HCT116 (cell line): ENCODE data around the gene CAVIN1. TPM values are rescaled to one million over a fixed set of nuclear protein-coding genes. Genes with fewer than 3 reads are reported as not detected.

Experiments
- ATAC-seq: fragments of 200-7000 bp; cut with Tn5 transposase; 2 replicates; pipeline ENCODE4 v1.9.1; 2020; ENCODE audit warnings: mild to moderate bottlenecking, moderate library complexity
- BruUV-seq: library from RNA; stranded (reverse); fragments of 400-500 nt; replicated peaks from 2 replicates; lab custom pipeline; 2021; lab: Mats Ljungman, UMichigan
- CTCF ChIA-PET: fragments of 300-600 bp; sonication (Branson Sonifier 250); formaldehyde crosslinking; loops from one replicate; lab custom pipeline; 2021; ENCODE audit warnings: antibody characterized with exemption; lab: Charles Lee
- POLR2A ChIA-PET: fragments of 300-600, 350-600 bp; sonication (Branson Sonifier 250); formaldehyde crosslinking; loops from one replicate; lab custom pipeline; 2021; ENCODE audit warnings: antibody characterized with exemption; lab: Charles Lee
- RAD21 ChIA-PET, 2 experiments: fragments of 300-600 bp; sonication (Branson Sonifier 250); formaldehyde crosslinking; loops; one replicate each; lab custom pipeline; 2023; ENCODE audit warnings: low total read pairs in 2 of 2; ENCODE audit not compliant: uncharacterized antibody in 2 of 2, unreplicated experiment in 2 of 2, low non-redundant PET in 1 of 2; lab: Charles Lee
- DNase-seq: peaks from one replicate; pipeline ENCODE4 v3.0.0-alpha.2; 2010; ENCODE audit warnings: low read depth, low spot score
- H2AFZ ChIP-seq: fragments of 200-600 bp; shearing (Covaris generic), sonication (generic); 2 replicates; pipeline ENCODE4 v1.6.1; 2017; ENCODE audit warnings: low read depth, mixed run types, mixed read lengths, antibody characterized with exemption, low read length; ENCODE audit not compliant: poor library complexity, severe bottlenecking
- H3K27ac ChIP-seq: 2 replicates; pipeline ENCODE4 v1.5.1; 2012; ENCODE audit warnings: low read depth, low read length
- H3K27me3 ChIP-seq: fragments of 200-600 bp; sonication (generic); 2 replicates; pipeline ENCODE4 v1.6.1; 2016; ENCODE audit warnings: mixed run types, low read length, mixed read lengths; ENCODE audit not compliant: insufficient read depth
- H3K36me3 ChIP-seq, 2 experiments: fragments of 200-500 bp in 1 of 2; fragments of 200-600 bp in 1 of 2; sonication (Bioruptor generic) in 1 of 2; sonication (generic) in 1 of 2; 2 replicates each; pipeline versions ENCODE4 v1.5.1 to v1.6.1; 2014 to 2016; ENCODE audit warnings: low read length in 2 of 2, inconsistent platforms in 1 of 2, mixed read lengths in 1 of 2, mixed run types in 1 of 2; ENCODE audit not compliant: insufficient read depth in 2 of 2, control insufficient read depth in 1 of 2
- H3K4me1 ChIP-seq, 2 experiments: fragments of 200-600 bp in 1 of 2; sonication (generic) in 1 of 2; 2 replicates each; pipeline versions ENCODE4 v1.5.1 to v1.6.1; 2012 to 2017; ENCODE audit warnings: low read length in 2 of 2, inconsistent platforms in 1 of 2, mild to moderate bottlenecking in 1 of 2, mixed read lengths in 1 of 2, mixed run types in 1 of 2, moderate library complexity in 1 of 2; ENCODE audit not compliant: insufficient read depth in 2 of 2, control insufficient read depth in 1 of 2
- H3K4me2 ChIP-seq: fragments of 200-600 bp; sonication (generic); 2 replicates; pipeline ENCODE4 v1.6.1; 2017; ENCODE audit warnings: mixed run types, low read length, mixed read lengths
- H3K4me3 ChIP-seq, 2 experiments: fragments of 200-600 bp in 1 of 2; sonication (generic) in 1 of 2; replicated peaks in 1 of 2; 2 replicates each; pipeline ENCODE4 v1.5.1; 2011 to 2016; ENCODE audit warnings: low read length in 2 of 2, control low read depth in 1 of 2, low read depth in 1 of 2, mild to moderate bottlenecking in 1 of 2, mixed read lengths in 1 of 2, mixed run types in 1 of 2
- H3K79me2 ChIP-seq: fragments of 200-600 bp; sonication (generic); 2 replicates; pipeline ENCODE4 v1.6.1; 2017; ENCODE audit warnings: mild to moderate bottlenecking, mixed run types, low read length, moderate library complexity, mixed read lengths; ENCODE audit not compliant: insufficient read depth
- H3K9ac ChIP-seq: fragments of 200-600 bp; sonication (generic); 2 replicates; pipeline ENCODE4 v1.6.1; 2016; ENCODE audit warnings: low read length, mixed read lengths
- H3K9me2 ChIP-seq: fragments of 200-600 bp; sonication (generic), shearing (Covaris generic); 2 replicates; pipeline ENCODE4 v1.6.1; 2017; ENCODE audit warnings: mixed run types, mild to moderate bottlenecking, moderate library complexity; ENCODE audit not compliant: insufficient read depth
- H3K9me3 ChIP-seq, 2 experiments: fragments of 200-500 bp in 1 of 2; fragments of 200-600 bp in 1 of 2; sonication (Bioruptor generic) in 1 of 2; sonication (generic) in 1 of 2; 2 replicates each; pipeline ENCODE4 v1.6.1; 2014 to 2017; ENCODE audit warnings: low read length in 2 of 2, mixed read lengths in 2 of 2, inconsistent platforms in 1 of 2, low read depth in 1 of 2, mild to moderate bottlenecking in 1 of 2, mixed run types in 1 of 2, moderate library complexity in 1 of 2; ENCODE audit not compliant: control insufficient read depth in 1 of 2, insufficient read depth in 1 of 2
- H4K20me1 ChIP-seq: fragments of 200-600 bp; sonication (generic), shearing (Covaris generic); 2 replicates; pipeline ENCODE4 v1.6.1; 2017; ENCODE audit warnings: mixed run types, mild to moderate bottlenecking, moderate library complexity; ENCODE audit not compliant: insufficient read depth
- CEBPB ChIP-seq: IDR thresholded peaks from 2 replicates; pipeline ENCODE4 v1.6.1; 2012; ENCODE audit warnings: low read depth
- FOSL1 ChIP-seq: IDR thresholded peaks from 2 replicates; pipeline ENCODE4 v1.6.1; 2012; ENCODE audit warnings: low read depth
- JUND ChIP-seq: IDR thresholded peaks from 2 replicates; pipeline ENCODE4 v1.6.1; 2012
- MAX ChIP-seq: IDR thresholded peaks from 2 replicates; pipeline ENCODE4 v1.6.1; 2012
- POLR2AphosphoS5 ChIP-seq: IDR thresholded peaks from 2 replicates; pipeline ENCODE4 v1.6.1; 2011; ENCODE audit warnings: mild to moderate bottlenecking, low read depth, low read length, moderate library complexity
- SIN3A ChIP-seq: IDR thresholded peaks from 2 replicates; pipeline ENCODE4 v1.6.1; 2012; ENCODE audit warnings: low read depth
- SP1 ChIP-seq: IDR thresholded peaks from 2 replicates; pipeline ENCODE4 v1.6.1; 2012; ENCODE audit warnings: low read depth
- ZFX ChIP-seq: fragments of 450-650 bp; IDR thresholded peaks from 2 replicates; pipeline ENCODE4 v1.6.1; 2017
- intact Hi-C: fragments of 100-400 bp; cut with micrococcal nuclease; formaldehyde crosslinking; loops from 2 replicates; pipeline ENCODE4 v1.10.0; 2022
- total RNA-seq: library from RNA; stranded (reverse); gene quantifications from one replicate; pipeline ENCODE4 v1.2.1, GENCODE V29; 2021; ENCODE audit not compliant: unreplicated experiment
- TF ChIP-seq, protein P1 (sequence below): IDR thresholded peaks from 2 replicates; pipeline ENCODE4 v1.6.1; 2012; ENCODE audit warnings: low read depth

CAVIN1 gene
- total RNA-seq, 1 experiment from 2014 or later: 79.7 TPM

DNA sequence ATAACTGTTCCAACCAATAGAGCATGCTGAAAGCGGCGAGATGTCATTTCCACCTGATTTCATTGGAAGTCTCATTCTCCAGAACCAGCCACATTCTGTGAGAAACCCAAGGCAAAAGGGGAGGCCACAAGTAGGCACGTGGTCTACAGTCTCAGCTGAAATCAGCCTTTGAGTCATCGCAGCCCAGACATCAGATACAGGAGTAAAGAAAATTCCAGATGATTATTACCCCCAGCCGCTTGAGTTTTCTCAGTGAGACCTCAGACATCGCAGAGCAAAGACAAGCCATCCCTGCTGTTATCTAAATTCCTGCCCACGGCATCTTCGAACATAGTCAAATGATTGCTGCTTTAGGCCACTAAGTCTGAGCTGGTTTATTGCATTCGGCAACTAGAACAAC lies 57.9 kb downstream of the CAVIN1 start (continued):
- TF ChIP-seq SP1 (no peak), POLR2AphosphoS5 (no peak)

- TF ChIP-seq JUND (no peak), FOSL1 (no peak), SP1 (no peak), ZFX (no peak)
- no TSS peak for BruUV-seq
- no peaks in the 10 kb centered on the region for H3K27me3 ChIP-seq
- RAD21 ChIA-PET: no interaction called here
- peaks cover 28% of the 10 kb centered on the region; the same call in 1 of the 2 replicates for H3K79me2 ChIP-seq
- no peaks in the 10 kb centered on the region for H3K9me3 ChIP-seq
- CTCF ChIA-PET: no interaction called here
- H3K27ac ChIP-seq: no peak overlapping the region
- H3K4me1 ChIP-seq: peaks cover 8 to 20% of the 10 kb centered on the region in 2 experiments; a peak in 3 of 4 replicates
- no peaks in the 10 kb centered on the region for H4K20me1 ChIP-seq
- ATAC-seq (no peak), DNase-seq (no peak)
- H3K9me2 ChIP-seq: no peaks in the 10 kb centered on the region
- H2AFZ ChIP-seq: no peak overlapping the region
- no peak overlapping the region for H3K4me3 ChIP-seq
- no peak overlapping the region for H3K4me2 ChIP-seq
- intact Hi-C loops: no loop called here
- no peaks in the 10 kb centered on the region for H3K36me3 ChIP-seq
- POLR2A ChIA-PET: no interaction called here
- H3K9ac ChIP-seq: no peak overlapping the region
Measured at GRCh38 chr17:42363767-42364585, 59.1 kb downstream of the CAVIN1 start.

DNA sequence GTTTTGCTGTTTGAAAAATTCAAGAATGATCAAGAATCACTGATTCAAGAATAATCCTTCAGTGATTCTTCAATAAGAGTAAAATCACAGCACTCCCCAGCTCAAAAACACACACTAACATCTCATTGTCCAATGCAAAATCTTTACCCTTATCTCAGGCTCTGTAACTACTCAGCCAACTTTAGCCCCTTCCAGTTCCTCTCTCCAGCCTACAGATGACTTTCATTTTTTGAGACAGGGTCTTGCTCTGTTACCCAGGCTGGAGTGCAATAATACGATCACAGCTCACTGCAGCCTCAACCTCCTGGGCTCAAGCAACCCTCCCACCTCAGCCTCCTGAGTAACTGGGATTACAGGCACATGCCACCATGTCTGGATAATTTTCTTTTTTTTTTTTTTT lies 59.8 kb downstream of the CAVIN1 start:
- no TSS peak for BruUV-seq
- Histone ChIP-seq H3K79me2 (peaks cover 28% of the 10 kb centered on the region; the same call in 1 of the 2 replicates), H3K27me3 (no peaks in the 10 kb centered on the region), H3K36me3 (no peaks in the 10 kb centered on the region), H4K20me1 (no peaks in the 10 kb centered on the region), H3K4me1 (peaks cover 8 to 20% of the 10 kb centered on the region in 2 experiments; a peak in 3 of 4 replicates), H3K9me2 (no peaks in the 10 kb centered on the region), H3K27ac (no peak overlapping the region), H3K4me2 (no peak overlapping the region), H2AFZ (no peak overlapping the region), H3K9me3 (no peaks in the 10 kb centered on the region), H3K4me3 (no peak overlapping the region), H3K9ac (no peak overlapping the region)
- intact Hi-C loops: no loop called here
- DNase-seq (no peak), ATAC-seq (no peak)
- RAD21 ChIA-PET: no interaction called here
- TF ChIP-seq SIN3A (no peak), CEBPB (no peak), SP1 (no peak), POLR2AphosphoS5 (no peak), MAX (no peak)
- TF ChIP-seq, protein P1, sequence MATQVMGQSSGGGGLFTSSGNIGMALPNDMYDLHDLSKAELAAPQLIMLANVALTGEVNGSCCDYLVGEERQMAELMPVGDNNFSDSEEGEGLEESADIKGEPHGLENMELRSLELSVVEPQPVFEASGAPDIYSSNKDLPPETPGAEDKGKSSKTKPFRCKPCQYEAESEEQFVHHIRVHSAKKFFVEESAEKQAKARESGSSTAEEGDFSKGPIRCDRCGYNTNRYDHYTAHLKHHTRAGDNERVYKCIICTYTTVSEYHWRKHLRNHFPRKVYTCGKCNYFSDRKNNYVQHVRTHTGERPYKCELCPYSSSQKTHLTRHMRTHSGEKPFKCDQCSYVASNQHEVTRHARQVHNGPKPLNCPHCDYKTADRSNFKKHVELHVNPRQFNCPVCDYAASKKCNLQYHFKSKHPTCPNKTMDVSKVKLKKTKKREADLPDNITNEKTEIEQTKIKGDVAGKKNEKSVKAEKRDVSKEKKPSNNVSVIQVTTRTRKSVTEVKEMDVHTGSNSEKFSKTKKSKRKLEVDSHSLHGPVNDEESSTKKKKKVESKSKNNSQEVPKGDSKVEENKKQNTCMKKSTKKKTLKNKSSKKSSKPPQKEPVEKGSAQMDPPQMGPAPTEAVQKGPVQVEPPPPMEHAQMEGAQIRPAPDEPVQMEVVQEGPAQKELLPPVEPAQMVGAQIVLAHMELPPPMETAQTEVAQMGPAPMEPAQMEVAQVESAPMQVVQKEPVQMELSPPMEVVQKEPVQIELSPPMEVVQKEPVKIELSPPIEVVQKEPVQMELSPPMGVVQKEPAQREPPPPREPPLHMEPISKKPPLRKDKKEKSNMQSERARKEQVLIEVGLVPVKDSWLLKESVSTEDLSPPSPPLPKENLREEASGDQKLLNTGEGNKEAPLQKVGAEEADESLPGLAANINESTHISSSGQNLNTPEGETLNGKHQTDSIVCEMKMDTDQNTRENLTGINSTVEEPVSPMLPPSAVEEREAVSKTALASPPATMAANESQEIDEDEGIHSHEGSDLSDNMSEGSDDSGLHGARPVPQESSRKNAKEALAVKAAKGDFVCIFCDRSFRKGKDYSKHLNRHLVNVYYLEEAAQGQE: no peak
- CTCF ChIA-PET: no interaction called here
- POLR2A ChIA-PET: no interaction called here
